ENCODE measurements around the gene ASPHD2. TPM values are rescaled to one million over a fixed set of nuclear protein-coding genes. Genes with fewer than 3 reads are reported as not detected.

Gene ASPHD2
- total and polyA plus RNA-seq, 4 donors: 0.31 to 1.6 (median 0.95) TPM

- Histone ChIP-seq H3K9ac (ENCODE audit: insufficient read depth in 1 of 2, low read length in 2 of 2) (no peak overlapping the region), H3K36me3 (ENCODE audit: control insufficient read depth in 4 of 4, insufficient read depth in 4 of 4, low read length in 4 of 4) (peaks cover 24 to 56% (median 46%) of the 10 kb centered on the region in 4 donors), H3K27ac (ENCODE audit: low read depth in 1 of 2, low read length in 1 of 2) (no peak overlapping the region), H3K27me3 (ENCODE audit: control insufficient read depth in 3 of 3, insufficient read depth in 3 of 3, low read length in 2 of 3) (no peaks in the 10 kb centered on the region), H3K4me1 (ENCODE audit: control insufficient read depth in 5 of 5, insufficient read depth in 5 of 5, low read length in 5 of 5) (no peaks in the 10 kb centered on the region), H3K9me3 (ENCODE audit: control insufficient read depth in 4 of 4, insufficient read depth in 3 of 4, low read length in 3 of 4) (no peaks in the 10 kb centered on the region), H3K4me3 (no peak overlapping the region)
- DNase-seq: no peak
- 100% methylated on average over 2 of the region's 2 CpGs for WGBS, 2 donors
- no peak for ATAC-seq (ENCODE audit: insufficient read depth, low FRiP score)
- no peak for TF ChIP-seq CTCF (IDR thresholded peaks at IDR 0.05; ENCODE audit: control extremely low read depth, extremely low read depth)
These were observed 41.7 kb downstream of the ASPHD2 start for GRCh38 chr22:26470807-26471206.

GRCh38 chr22:26471522-26471921, 42.5 kb downstream of the ASPHD2 start:
- TF ChIP-seq CTCF (IDR thresholded peaks at IDR 0.05; ENCODE audit: control extremely low read depth, extremely low read depth): no peak
- Histone ChIP-seq H3K9me3 (ENCODE audit: control insufficient read depth in 4 of 4, insufficient read depth in 3 of 4, low read length in 3 of 4) (no peaks in the 10 kb centered on the region), H3K4me1 (ENCODE audit: control insufficient read depth in 5 of 5, insufficient read depth in 5 of 5, low read length in 5 of 5) (no peaks in the 10 kb centered on the region), H3K27me3 (ENCODE audit: control insufficient read depth in 3 of 3, insufficient read depth in 3 of 3, low read length in 2 of 3) (no peaks in the 10 kb centered on the region), H3K36me3 (ENCODE audit: control insufficient read depth in 4 of 4, insufficient read depth in 4 of 4, low read length in 4 of 4) (peaks cover 24 to 56% (median 43%) of the 10 kb centered on the region in 4 donors), H3K4me3 (no peak overlapping the region), H3K27ac (ENCODE audit: low read depth in 1 of 2, low read length in 1 of 2) (peak overlapping the region in 1 of 2 donors; percentile 52), H3K9ac (ENCODE audit: insufficient read depth in 1 of 2, low read length in 2 of 2) (no peak overlapping the region)
- DNase-seq (no peak), ATAC-seq (ENCODE audit: insufficient read depth, low FRiP score) (peak; percentile 47)
- WGBS, 2 donors: 80 to 84% methylated on average over 5 of the region's 5 CpGs

- H3K27me3 ChIP-seq (ENCODE audit: control insufficient read depth in 3 of 3, insufficient read depth in 3 of 3, low read length in 2 of 3): no peaks in the 10 kb centered on the region
- H3K36me3 ChIP-seq (ENCODE audit: control insufficient read depth in 4 of 4, insufficient read depth in 4 of 4, low read length in 4 of 4): peaks cover 14 to 46% (median 36%) of the 10 kb centered on the region in 4 donors
- ATAC-seq (ENCODE audit: insufficient read depth, low FRiP score) (no peak), DNase-seq (no peak)
- TF ChIP-seq CTCF (IDR thresholded peaks at IDR 0.05; ENCODE audit: control extremely low read depth, extremely low read depth): no peak
- H3K4me3 ChIP-seq: no peak overlapping the region
- peaks cover 0 to 5% (median 0%) of the 10 kb centered on the region in 5 donors for H3K4me1 ChIP-seq (ENCODE audit: control insufficient read depth in 5 of 5, insufficient read depth in 5 of 5, low read length in 5 of 5)
- no peak overlapping the region for H3K27ac ChIP-seq (ENCODE audit: low read depth in 1 of 2, low read length in 1 of 2)
- no peaks in the 10 kb centered on the region for H3K9me3 ChIP-seq (ENCODE audit: control insufficient read depth in 4 of 4, insufficient read depth in 3 of 4, low read length in 3 of 4)
- H3K9ac ChIP-seq (ENCODE audit: insufficient read depth in 1 of 2, low read length in 2 of 2): no peak overlapping the region
These were observed 45.6 kb downstream of the ASPHD2 start for GRCh38 chr22:26474682-26475081.

GRCh38 chr22:26476705-26477340, 47.8 kb downstream of the ASPHD2 start:
- ATAC-seq (ENCODE audit: insufficient read depth, low FRiP score) (no peak), DNase-seq (no peak)
- Histone ChIP-seq H3K27ac (ENCODE audit: low read depth in 1 of 2, low read length in 1 of 2) (no peak overlapping the region), H3K4me3 (no peak overlapping the region), H3K9ac (ENCODE audit: insufficient read depth in 1 of 2, low read length in 2 of 2) (no peak overlapping the region), H3K27me3 (ENCODE audit: control insufficient read depth in 3 of 3, insufficient read depth in 3 of 3, low read length in 2 of 3) (no peaks in the 10 kb centered on the region), H3K9me3 (ENCODE audit: control insufficient read depth in 4 of 4, insufficient read depth in 3 of 4, low read length in 3 of 4) (no peaks in the 10 kb centered on the region), H3K4me1 (ENCODE audit: control insufficient read depth in 5 of 5, insufficient read depth in 5 of 5, low read length in 5 of 5) (peaks cover 0 to 18% (median 7%) of the 10 kb centered on the region in 5 donors), H3K36me3 (ENCODE audit: control insufficient read depth in 4 of 4, insufficient read depth in 4 of 4, low read length in 4 of 4) (peaks cover 3 to 33% (median 16%) of the 10 kb centered on the region in 4 donors)
- 45 to 80% methylated on average over 4 of the region's 4 CpGs for WGBS, 2 donors
- TF ChIP-seq CTCF (IDR thresholded peaks at IDR 0.05; ENCODE audit: control extremely low read depth, extremely low read depth): no peak
